A549 (cell line): ENCODE measurements around the gene HCFC2. TPM values are rescaled to one million over a fixed set of nuclear protein-coding genes. Genes with fewer than 3 reads are reported as not detected.
A peak's percentile ranks its signal among the peaks of the same experiment; 100 is the strongest.

Experiments used
- ATAC-seq, 2 experiments: fragments of 200-7000 bp in 1 of 2; fragments of >200 bp in 1 of 2; cut with Nextera tagmentation in 1 of 2; cut with Tn5 transposase in 1 of 2; 3 replicates each; pipeline versions ENCODE4 v1.8.0 to v1.9.1; 2018 to 2020; ENCODE audit warnings: mild to moderate bottlenecking in 1 of 2, moderate library complexity in 1 of 2
- CTCF ChIA-PET: fragments of 300-600 bp; sonication (Branson Sonifier 250); formaldehyde crosslinking; extraction: SDS; loops from one replicate; lab custom pipeline; 2021; ENCODE audit warnings: antibody characterized with exemption, inconsistent platforms; lab: Yijun Ruan, JAX
- POLR2A ChIA-PET: fragments of 350-600 bp; formaldehyde crosslinking; extraction: SDS; loops from one replicate; lab custom pipeline; 2021; ENCODE audit warnings: antibody characterized with exemption, inconsistent platforms; lab: Yijun Ruan, JAX
- DNase-seq, 2 experiments: peaks; one replicate each; pipeline versions ENCODE4 v3.0.0 to v3.0.0-alpha.2; 2011 to 2016; ENCODE audit warnings: low read depth in 1 of 2, low spot score in 1 of 2
- FAIRE-seq: peaks from 2 replicates; lab custom pipeline; 2011; peaks lifted over from hg19 to GRCh38; lab: Jason Lieb, UNC
- H3K27ac ChIP-seq, 2 experiments: fragments of >200 bp; sonication (Bioruptor Twin); formaldehyde crosslinking; 3 replicates each; pipeline ENCODE4 v1.5.1; 2016 to 2017
- H3K4me1 ChIP-seq: fragments of >200 bp; sonication (Bioruptor Twin); formaldehyde crosslinking; 3 replicates; pipeline ENCODE4 v1.6.1; 2016
- H3K4me2 ChIP-seq: fragments of >200 bp; sonication (Bioruptor Twin); formaldehyde crosslinking; 3 replicates; pipeline ENCODE4 v1.6.1; 2016
- H3K4me3 ChIP-seq: fragments of >200 bp; sonication (Bioruptor Twin); formaldehyde crosslinking; 3 replicates; pipeline ENCODE4 v1.5.1; 2016
- H3K9me3 ChIP-seq: fragments of >200 bp; sonication (Bioruptor Twin); formaldehyde crosslinking; 3 replicates; pipeline ENCODE4 v1.6.1; 2016
- ATOH8 ChIP-seq: fragments of 250-450 bp; sonication (Bioruptor Pico); IDR thresholded peaks from 2 replicates; pipeline ENCODE4 v1.5.0; 2020; ENCODE audit warnings: low read depth, mild to moderate bottlenecking, moderate library complexity
- BCL3 ChIP-seq: fragments of >200 bp; sonication (Bioruptor Twin); formaldehyde crosslinking; IDR thresholded peaks from 3 replicates; pipeline ENCODE4 v1.6.1; 2016
- BHLHE40 ChIP-seq: IDR thresholded peaks from 2 replicates; pipeline ENCODE4 v1.6.1; 2012; ENCODE audit warnings: low read depth, low read length, inconsistent platforms
- CBX2 ChIP-seq: fragments of 200-600 bp; sonication (generic); IDR thresholded peaks from 2 replicates; pipeline ENCODE4 v1.6.1; 2016; ENCODE audit warnings: low read depth, mild to moderate bottlenecking, borderline replicate concordance
- CHD4 ChIP-seq: fragments of 200-600 bp; sonication (generic); IDR thresholded peaks from 2 replicates; pipeline ENCODE4 v1.6.1; 2016; ENCODE audit warnings: antibody characterized with exemption, mild to moderate bottlenecking, borderline replicate concordance
- CTCF ChIP-seq: fragments of >200 bp; sonication (Bioruptor Twin); formaldehyde crosslinking; IDR thresholded peaks from 3 replicates; pipeline ENCODE4 v1.5.1; 2016
- FOSL2 ChIP-seq, 2 experiments: fragments of 450-650 bp in 1 of 2; fragments of >200 bp in 1 of 2; sonication (Bioruptor Twin) in 1 of 2; formaldehyde crosslinking; IDR thresholded peaks; 2 replicates each; pipeline versions ENCODE4 v1.5.0 to v1.6.1; 2016 to 2020; ENCODE audit warnings: mild to moderate bottlenecking in 1 of 2, moderate library complexity in 1 of 2
- FOXS1 ChIP-seq: fragments of 250-450 bp; sonication (Bioruptor Pico); IDR thresholded peaks from 2 replicates; pipeline ENCODE4 v1.5.0; 2020; ENCODE audit warnings: mild to moderate bottlenecking, moderate library complexity
- GATA3 ChIP-seq: IDR thresholded peaks from 2 replicates; pipeline ENCODE4 v1.6.1; 2012; ENCODE audit warnings: borderline replicate concordance
- HDAC2 ChIP-seq: fragments of 200-600 bp; sonication (generic); IDR thresholded peaks from 2 replicates; pipeline ENCODE4 v1.6.1; 2016
- HEYL ChIP-seq: fragments of 250-450 bp; sonication (Bioruptor Pico); IDR thresholded peaks from 2 replicates; pipeline ENCODE4 v1.8.0; 2021; ENCODE audit warnings: mild to moderate bottlenecking, moderate library complexity
- HOXA7 ChIP-seq: fragments of 250-450 bp; sonication (Bioruptor Pico); IDR thresholded peaks from 2 replicates; pipeline ENCODE4 v1.5.0; 2020; ENCODE audit warnings: mild to moderate bottlenecking, moderate library complexity
- MAZ ChIP-seq: fragments of 150-350 bp; IDR thresholded peaks from 2 replicates; pipeline ENCODE4 v1.6.1; 2014; ENCODE audit warnings: antibody characterized with exemption, low read depth, low read length, borderline replicate concordance
- NR3C1 ChIP-seq: fragments of >200 bp; sonication (Bioruptor Twin); formaldehyde crosslinking; IDR thresholded peaks from 3 replicates; pipeline ENCODE4 v1.6.1; 2017
- PBX3 ChIP-seq: IDR thresholded peaks from 2 replicates; pipeline ENCODE4 v1.6.1; 2012
- POLR2AphosphoS2 ChIP-seq: conservative IDR thresholded peaks from 2 replicates; pipeline ENCODE4 v1.6.1; 2012; ENCODE audit warnings: low read length, improper control_type of control experiment, inconsistent platforms
- RAD21 ChIP-seq, 2 experiments: fragments of >200 bp in 1 of 2; sonication (Bioruptor Twin) in 1 of 2; formaldehyde crosslinking in 1 of 2; IDR thresholded peaks in 1 of 2; conservative IDR thresholded peaks in 1 of 2; 2 replicates in 1 of 2; 3 replicates in 1 of 2; pipeline ENCODE4 v1.6.1; 2012 to 2018; ENCODE audit warnings: inconsistent platforms in 1 of 2
- RNF2 ChIP-seq: fragments of 200-600 bp; sonication (generic); IDR thresholded peaks from 2 replicates; pipeline ENCODE4 v1.6.1; 2016; ENCODE audit warnings: low read depth, mild to moderate bottlenecking, antibody characterized with exemption, moderate library complexity, borderline replicate concordance
- SREBF2 ChIP-seq: fragments of 450-650 bp; IDR thresholded peaks from 2 replicates; pipeline ENCODE4 v1.6.1; 2014; ENCODE audit warnings: mild to moderate bottlenecking, moderate library complexity
- TFCP2L1 ChIP-seq: fragments of 250-450 bp; sonication (Bioruptor Pico); IDR thresholded peaks from 2 replicates; pipeline ENCODE4 v1.5.0; 2021; ENCODE audit warnings: mild to moderate bottlenecking
- ZNF302 ChIP-seq: fragments of 250-450 bp; sonication (Bioruptor Pico); IDR thresholded peaks from 2 replicates; pipeline ENCODE4 v1.9.0; 2021; ENCODE audit warnings: inconsistent platforms, mild to moderate bottlenecking, moderate library complexity
- ZSCAN20 ChIP-seq: fragments of 250-450 bp; sonication (Bioruptor Pico); IDR thresholded peaks from 2 replicates; pipeline ENCODE4 v1.8.0; 2022; ENCODE audit warnings: mild to moderate bottlenecking, moderate library complexity
- WGBS: methylation state at CpG from one replicate; pipeline ENCODE4 v1.1.6; 2017; ENCODE audit errors: missing lambda C conversion rate; 5-methylcytosine and 5-hydroxymethylcytosine counted together
- polyA plus RNA-seq, 4 experiments: library from polyadenylated mRNA; depleted of rRNA in 3 of 4; stranded (reverse); fragments of >200 nt; fragmentation: RNase III in 1 of 4; extraction: RNeasy Plus Mini Kit Qiagen cat#74134 plus additional on column Dnase treatment in 1 of 4; gene quantifications; 2 replicates in 3 of 4; 3 replicates in 1 of 4; pipeline ENCODE4 v1.2.3, GENCODE V29; 2011 to 2017

HCFC2 gene
- polyA plus RNA-seq, 2 of the 4 experiments (the other 2 are of a cell fraction) = 5.0 to 10.0 TPM

GRCh38 chr12:104049278-104049902 is 14.9 kb upstream of the HCFC2 start:
- no peak for FAIRE-seq
- ATAC-seq = peak in 1 of 2 experiments; percentile 12; a peak in 2 of 6 replicates
- peak overlapping the region; percentile 33 for H3K4me3 ChIP-seq

GRCh38 chr12:104049903-104050356 is 14.4 kb upstream of the HCFC2 start, which contains the start of gene GLT8D2:
Gene GLT8D2, minus strand, starts transcription at chr12:104050187. Its CDS starts 30,539 bp downstream, at chr12:104019648.
- POLR2A ChIA-PET = interaction anchor here (1.3 kb wide), 1 partner anchor 84 kb away, joined by 6 read pairs; the partner anchor contains the start of gene TDG
- DNase-seq = no peak
- CTCF ChIA-PET = interaction anchor here (1.1 kb wide), 1 partner anchor 42 kb away, joined by 3 read pairs; no protein-coding TSS in a partner anchor

More at GRCh38 chr12:104049278-104049902, 14.9 kb upstream of the HCFC2 start:
- no peak for DNase-seq
- Histone ChIP-seq H3K27ac (peak overlapping the region in 1 of 2 experiments; percentile 25; a peak in 2 of 6 replicates), H3K9me3 (no peaks in the 10 kb centered on the region), H3K4me2 (peak overlapping the region; percentile 75), H3K4me1 (peaks cover 10% of the 10 kb centered on the region; the same call in 2 of the 3 replicates)
- no peak for TF ChIP-seq ATOH8 (CRISPR knock-in tag)
- no peak for TF ChIP-seq ZSCAN20 (CRISPR knock-in tag)
- TF ChIP-seq FOXS1 (CRISPR knock-in tag) = no peak
- TF ChIP-seq BCL3 = no peak
- TF ChIP-seq PBX3 = no peak
- TF ChIP-seq BHLHE40 = no peak
- POLR2A ChIA-PET = no interaction called here
- CTCF ChIA-PET = interaction anchor here (1.1 kb wide), 1 partner anchor 42 kb away, joined by 3 read pairs; no protein-coding TSS in a partner anchor
- 66% methylated on average over 9 of the region's 9 CpGs for WGBS

More at GRCh38 chr12:104049903-104050356, 14.4 kb upstream of the HCFC2 start, which contains the start of gene GLT8D2:
- Histone ChIP-seq H3K4me2 (peak within 1 kb of the TSS; percentile 75), H3K9me3 (no peaks in the 10 kb centered on the region), H3K4me3 (peak within 1 kb of the TSS; percentile 33), H3K4me1 (peaks cover 10% of the 10 kb centered on the region; the same call in 2 of the 3 replicates), H3K27ac (peak within 1 kb of the TSS in 1 of 2 experiments; percentile 25; a peak in 2 of 6 replicates)
- 49% methylated on average over 24 of the region's 24 CpGs for WGBS
- no peak for TF ChIP-seq POLR2AphosphoS2
- TF ChIP-seq NR3C1 = no peak
- TF ChIP-seq FOSL2 (IDR thresholded peaks at IDR 0.05) = no peak
- no peak for TF ChIP-seq FOSL2 (CRISPR knock-in tag; IDR thresholded peaks at IDR 0.05)
- TF ChIP-seq CTCF = no peak
- TF ChIP-seq MAZ = no peak
- TF ChIP-seq RAD21 (conservative IDR thresholded peaks at IDR 0.05 in 1 of 2, IDR thresholded peaks at IDR 0.05 in 1 of 2) = no peak
- no peak for TF ChIP-seq RNF2
- no peak for TF ChIP-seq CHD4
- TF ChIP-seq HEYL (CRISPR knock-in tag) = no peak
- no peak for TF ChIP-seq SREBF2
- TF ChIP-seq GATA3 = no peak
- no peak for TF ChIP-seq TFCP2L1
- TF ChIP-seq CBX2 = no peak
- TF ChIP-seq ZNF302 (CRISPR knock-in tag) = no peak
- TF ChIP-seq HOXA7 (CRISPR knock-in tag) = no peak
- TF ChIP-seq HDAC2 = no peak
- TF ChIP-seq PBX3 = no peak
- ATAC-seq = peak; percentile 62 to 84; a peak in 5 of 6 replicates
- FAIRE-seq = no peak
